HG03108 (cell line): ENCODE data around the gene ZNF695.
"Not testable (repeated sequence)": the region's sequence is repeated elsewhere in the genome, so short reads cannot be mapped to it uniquely, and the experiment has no call there.

Experiments used
- ATAC-seq: cut with Tn5 transposase; IDR thresholded peaks from one replicate; pipeline ENCODE4 v1.9.1; 2021; ENCODE audit warnings: moderate library complexity; ENCODE audit not compliant: unreplicated experiment

Gene ZNF695

GRCh38 chr1:247007511-247008405, at the start of gene ZNF695:
TSS of gene ZNF695 (minus strand) at chr1:247008057. CDS start at chr1:247007908, 149 bp downstream.
- ATAC-seq = peak; percentile 100

DNA sequence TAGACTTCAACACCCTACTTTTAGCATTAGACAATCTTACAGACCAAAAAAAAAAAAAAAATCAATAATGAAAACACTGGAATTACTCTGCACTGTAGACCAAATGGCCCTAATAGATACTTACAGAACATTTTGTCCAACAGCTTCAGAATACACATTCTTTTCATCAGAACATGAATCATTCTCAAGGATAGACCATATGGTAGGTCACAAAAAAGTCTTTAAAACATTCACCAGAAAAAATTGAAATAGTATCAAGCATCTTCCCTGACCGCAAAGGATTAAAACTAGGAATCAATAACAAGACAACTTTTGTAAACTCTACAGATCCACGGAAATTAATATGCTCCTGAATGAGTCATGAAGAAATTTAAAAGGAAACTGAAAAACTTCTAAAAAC, 48.2 kb upstream of the ZNF695 start:
- no peak for ATAC-seq

DNA sequence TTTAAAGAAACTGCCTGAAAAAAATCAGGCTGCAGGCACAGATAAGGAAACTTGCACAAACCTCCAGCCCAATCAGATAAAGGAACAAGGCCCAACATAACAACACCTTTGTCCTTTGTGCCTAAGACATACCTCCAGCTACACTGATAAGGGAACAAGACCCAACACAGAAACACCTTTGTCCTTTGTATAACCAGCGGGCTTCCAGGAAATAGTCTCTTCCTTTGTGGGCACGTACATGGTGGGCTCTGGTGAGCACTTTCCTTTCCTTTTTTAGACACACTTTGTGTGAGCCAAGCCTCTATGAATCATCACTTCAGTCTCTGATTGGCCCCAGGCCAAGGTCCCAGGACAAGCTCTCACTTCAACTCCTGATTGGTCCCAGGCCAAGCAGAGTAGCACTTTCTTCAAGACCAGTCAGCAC, 47.1 kb upstream of the ZNF695 start:
- no peak for ATAC-seq

DNA sequence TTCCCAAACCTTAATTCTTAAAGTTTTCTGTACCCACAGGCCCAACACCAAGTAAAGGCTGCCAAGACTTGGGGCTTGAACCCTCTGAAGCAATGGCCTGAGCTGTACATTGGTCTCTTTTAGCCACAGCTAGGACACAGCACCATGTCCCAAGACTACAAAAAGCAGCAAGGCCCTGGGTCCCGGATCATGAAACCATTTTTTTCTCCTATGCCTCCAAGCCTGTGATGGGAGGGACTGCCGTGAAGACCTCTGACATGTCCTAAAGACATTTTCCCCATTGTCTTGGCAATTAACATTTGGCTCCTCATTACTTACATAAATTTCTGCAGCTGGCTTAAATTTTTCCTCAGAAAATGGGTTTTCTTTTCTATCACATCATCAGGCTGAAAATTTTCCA, 39.8 kb upstream of the ZNF695 start:
- ATAC-seq = no peak

- ATAC-seq = no peak
These were observed 39.4 kb upstream of the ZNF695 start for GRCh38 chr1:247047260-247047659.

GRCh38 chr1:247043406-247043805, 35.5 kb upstream of the ZNF695 start:
- ATAC-seq = no peak

GRCh38 chr1:247037511-247038320, 29.9 kb upstream of the ZNF695 start:
- ATAC-seq = no peak

- ATAC-seq = not testable (repeated sequence)
These were observed 24.4 kb upstream of the ZNF695 start for GRCh38 chr1:247032306-247032705.

DNA sequence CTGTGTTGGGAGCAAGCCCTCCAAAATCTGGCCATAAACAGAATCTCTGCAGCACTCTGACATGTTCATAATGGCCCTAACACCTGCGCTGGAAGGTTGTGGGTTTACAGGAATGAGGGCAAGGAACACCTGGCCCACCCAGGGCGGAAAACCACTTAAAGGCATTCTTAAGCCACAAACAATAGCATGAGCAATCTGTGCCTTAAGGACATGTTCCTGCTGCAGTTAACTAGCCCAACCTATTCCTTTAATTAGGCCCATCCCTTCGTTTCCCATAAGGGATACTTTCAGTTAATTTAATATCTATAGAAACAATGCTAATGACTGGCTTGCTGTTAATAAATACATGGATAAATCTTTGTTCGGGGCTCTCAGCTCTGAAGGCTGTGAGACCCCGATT, 16.8 kb upstream of the ZNF695 start:
- not testable (repeated sequence) for ATAC-seq

GRCh38 chr1:247013391-247013790, 5.5 kb upstream of the ZNF695 start:
- no peak for ATAC-seq

DNA sequence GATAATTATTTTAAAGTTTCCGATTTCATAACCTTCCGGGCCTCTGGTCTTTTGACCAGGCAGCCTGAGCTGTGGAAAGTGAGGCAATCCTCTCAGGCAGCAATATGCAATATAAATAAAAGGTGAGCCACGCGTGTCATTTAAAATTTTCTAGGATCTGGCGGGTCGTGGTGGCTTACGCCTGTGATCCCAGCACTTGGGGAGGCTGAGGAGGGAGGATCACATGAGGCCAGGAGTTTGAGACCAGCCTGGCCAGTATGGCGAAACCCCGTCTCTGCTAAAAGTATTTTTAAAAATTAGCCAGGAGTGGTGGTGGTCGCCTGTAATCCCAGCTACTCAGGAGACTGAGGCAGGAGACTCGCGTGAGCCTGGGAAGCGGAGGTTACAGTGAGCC, 546 bp upstream of the ZNF695 start:
- ATAC-seq = no peak

- not testable (repeated sequence) for ATAC-seq
These were observed 3.8 kb downstream of the ZNF695 start for GRCh38 chr1:247004081-247004480.

- ATAC-seq = no peak
These were observed 18.0 kb downstream of the ZNF695 start for GRCh38 chr1:246989901-246990300.

GRCh38 chr1:246988316-246988715, 19.5 kb downstream of the ZNF695 start:
- ATAC-seq = no peak

DNA sequence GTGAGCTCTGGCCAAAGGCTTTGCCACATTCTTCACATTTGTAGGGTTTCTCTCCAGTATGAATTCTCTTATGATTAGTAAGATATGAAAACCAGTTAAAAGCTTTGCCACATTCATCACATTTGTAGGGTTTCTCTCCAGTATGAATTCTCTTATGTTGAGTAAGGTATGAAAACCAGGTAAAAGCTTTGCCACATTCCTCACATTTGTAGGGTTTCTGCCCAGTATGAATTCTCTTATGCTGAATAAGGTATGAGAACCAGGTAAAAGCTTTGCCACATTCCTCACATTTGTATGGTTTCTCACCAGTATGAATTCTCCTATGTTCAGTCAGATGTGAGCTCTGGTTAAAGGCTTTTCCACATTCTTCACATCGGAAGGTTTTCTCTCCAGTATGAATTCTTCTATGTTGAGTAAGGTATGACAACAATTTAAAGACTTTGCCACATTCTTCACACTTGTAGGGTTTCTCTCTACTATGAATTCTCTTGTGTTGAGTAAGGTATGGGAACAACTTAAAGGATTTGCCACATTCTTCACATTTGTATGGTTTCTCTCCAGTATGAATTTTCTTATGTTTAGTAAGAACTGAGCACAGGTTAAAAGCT, 20.7 kb downstream of the ZNF695 start:
- ATAC-seq = no peak

- ATAC-seq = no peak
These were observed 29.1 kb downstream of the ZNF695 start for GRCh38 chr1:246978785-246979184.

- ATAC-seq = no peak
These were observed 29.6 kb downstream of the ZNF695 start for GRCh38 chr1:246978281-246978680.

DNA sequence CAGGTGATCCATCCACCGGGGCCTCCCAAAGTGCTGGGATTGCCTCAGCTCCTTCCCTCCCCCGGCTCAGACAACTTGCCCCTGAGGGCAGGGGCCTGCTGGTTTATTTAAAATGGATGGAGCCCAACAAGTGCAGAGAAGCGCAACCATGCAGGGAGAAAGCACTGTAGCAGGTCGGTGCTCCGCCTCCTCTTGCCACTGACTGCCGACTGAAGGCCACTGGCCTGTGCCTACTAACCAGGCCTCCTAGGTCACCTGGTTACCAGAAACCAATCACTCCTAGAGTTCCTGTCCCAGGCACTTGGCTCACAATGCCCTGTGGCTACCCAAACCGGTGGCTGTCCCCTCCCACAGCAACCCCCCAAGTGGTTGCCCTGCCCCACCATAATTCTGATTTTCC, 35.9 kb downstream of the ZNF695 start:
- no peak for ATAC-seq

DNA sequence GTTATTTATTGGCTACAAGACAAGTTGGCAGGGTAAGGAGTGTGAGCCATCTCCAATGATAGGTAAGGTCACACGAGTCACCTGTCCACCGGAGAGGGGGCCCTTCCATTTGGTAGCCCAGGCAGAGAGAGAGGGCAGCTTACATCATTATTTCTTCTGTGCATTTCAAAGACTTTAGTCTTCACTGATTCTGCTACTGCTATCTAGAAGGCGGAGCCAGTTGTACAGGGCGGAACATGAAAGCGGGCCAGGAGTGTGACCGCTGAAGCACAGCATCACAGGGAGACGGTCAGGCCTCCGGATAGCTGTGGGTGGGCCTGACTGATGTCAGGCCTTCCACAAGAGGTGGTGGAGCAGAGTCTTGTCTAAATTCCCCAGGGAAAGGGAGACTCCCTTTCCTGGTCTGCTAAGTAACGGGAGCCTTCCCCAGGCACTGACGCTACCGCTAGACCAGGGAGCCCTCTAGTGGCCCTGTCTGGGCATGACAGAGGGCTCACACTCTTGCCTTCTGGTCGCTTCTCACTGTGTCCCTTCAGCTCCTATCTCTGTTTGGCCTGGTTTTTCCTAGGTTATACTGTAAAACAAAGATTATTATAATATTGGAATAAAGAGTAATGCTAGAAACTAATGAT, 36.7 kb downstream of the ZNF695 start:
- ATAC-seq = no peak

- ATAC-seq = no peak
These were observed 38.2 kb downstream of the ZNF695 start for GRCh38 chr1:246969621-246970020.

DNA sequence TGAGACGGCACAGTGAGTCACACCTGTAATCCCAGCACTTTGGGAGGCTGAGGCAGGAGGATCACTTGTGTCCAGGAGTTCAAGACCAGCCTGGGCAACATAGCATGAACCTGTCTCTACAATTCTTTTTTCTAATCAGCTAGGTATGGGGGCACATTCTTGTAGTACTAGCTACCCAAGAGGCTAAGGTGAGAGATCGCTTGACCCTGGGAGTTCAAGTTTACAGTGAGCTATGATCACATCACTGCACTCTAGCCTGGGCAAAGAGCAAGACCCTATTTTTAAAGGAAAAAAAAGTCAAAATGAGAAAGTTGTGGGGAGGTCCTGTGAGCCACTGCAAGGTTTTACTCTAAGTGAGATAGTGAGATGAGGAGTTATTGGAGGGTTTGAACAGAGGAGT, 41.4 kb downstream of the ZNF695 start:
- no peak for ATAC-seq
